SK-N-DZ (cell line): ENCODE data around the gene CHKB.

Source experiments
- DNase-seq: peaks from one replicate; pipeline ENCODE4 v3.0.0-alpha.2; 2015; ENCODE audit warnings: low spot score

Gene CHKB

GRCh38 chr22:50574383-50574755 is 8.3 kb downstream of the CHKB start:
- no peak for DNase-seq

- no peak for DNase-seq
These were observed 8.9 kb downstream of the CHKB start for GRCh38 chr22:50573491-50574382.

GRCh38 chr22:50572965-50573364 is 9.7 kb downstream of the CHKB start:
- no peak for DNase-seq

- no peak for DNase-seq
These were observed 11.1 kb downstream of the CHKB start for GRCh38 chr22:50571264-50572175.

GRCh38 chr22:50570861-50571260 is 11.8 kb downstream of the CHKB start:
- DNase-seq: no peak

- no peak for DNase-seq
These were observed 12.6 kb downstream of the CHKB start for GRCh38 chr22:50569896-50570535.

GRCh38 chr22:50569041-50569459 is 13.6 kb downstream of the CHKB start:
- DNase-seq: no peak

- DNase-seq: no peak
These were observed 14.0 kb downstream of the CHKB start for GRCh38 chr22:50568626-50569025.

GRCh38 chr22:50567721-50568252 is 14.9 kb downstream of the CHKB start:
- no peak for DNase-seq

GRCh38 chr22:50564289-50564688 is 18.4 kb downstream of the CHKB start:
- no peak for DNase-seq

- DNase-seq: no peak
These were observed 19.1 kb downstream of the CHKB start for GRCh38 chr22:50563413-50564160.

- DNase-seq: peak; percentile 94
These were observed 19.9 kb downstream of the CHKB start, which contains the start of gene SYCE3 for GRCh38 chr22:50562523-50563412. Gene SYCE3, minus strand, starts transcription at chr22:50562919. Its CDS starts 6,514 bp downstream, at chr22:50556405.

- DNase-seq: no peak
These were observed 21.0 kb downstream of the CHKB start for GRCh38 chr22:50561401-50562358.

- no peak for DNase-seq
These were observed 22.6 kb downstream of the CHKB start for GRCh38 chr22:50560034-50560433.

- DNase-seq: no peak
These were observed 25.9 kb downstream of the CHKB start for GRCh38 chr22:50556703-50557102.

- no peak for DNase-seq
These were observed 29.3 kb downstream of the CHKB start for GRCh38 chr22:50553310-50553709.

GRCh38 chr22:50551160-50551752 is 31.4 kb downstream of the CHKB start:
- DNase-seq: no peak

GRCh38 chr22:50550395-50550794 is 32.3 kb downstream of the CHKB start:
- no peak for DNase-seq
